Suprapubic skin (tissue), 4 donors: ENCODE results near the gene BORCS5. TPM values are rescaled to one million over a fixed set of nuclear protein-coding genes. Genes with fewer than 3 reads are reported as not detected.
A peak's percentile ranks its signal among the peaks of the same experiment; 100 is the strongest.

Experiments
- DNase-seq, 2 donors: peaks; one replicate each; pipeline ENCODE4 v3.0.0-alpha.2; 2019; ENCODE audit warnings: low spot score in 2 of 2
- H3K27ac ChIP-seq: fragments of 200-600 bp; sonication (generic); one replicate; pipeline ENCODE4 v1.5.1; 2019
- H3K27me3 ChIP-seq: fragments of 200-600 bp; sonication (generic); one replicate; pipeline ENCODE4 v1.5.1; 2019
- H3K36me3 ChIP-seq: fragments of 200-600 bp; sonication (generic); one replicate; pipeline ENCODE4 v1.5.1; 2019
- H3K4me1 ChIP-seq: fragments of 200-600 bp; sonication (generic); one replicate; pipeline ENCODE4 v1.5.1; 2019
- H3K4me3 ChIP-seq: fragments of 200-600 bp; sonication (generic); one replicate; pipeline ENCODE4 v1.5.1; 2019; ENCODE audit warnings: mild to moderate bottlenecking
- H3K9me3 ChIP-seq: fragments of 200-600 bp; sonication (generic); one replicate; pipeline ENCODE4 v1.5.1; 2019
- EP300 ChIP-seq: sonication (generic); formaldehyde crosslinking; IDR thresholded peaks from one replicate; pipeline ENCODE4 v1.6.1; 2017; ENCODE audit warnings: antibody characterized with exemption
- POLR2A ChIP-seq, 2 donors: fragments of 450-650 bp; IDR thresholded peaks; one replicate each; pipeline ENCODE4 v1.6.1; 2017; ENCODE audit warnings: antibody characterized with exemption in 2 of 2, mild to moderate bottlenecking in 2 of 2, moderate library complexity in 2 of 2
- POLR2AphosphoS5 ChIP-seq, 3 donors: sonication (generic); formaldehyde crosslinking; IDR thresholded peaks; one replicate each; pipeline ENCODE4 v1.6.1; 2017; ENCODE audit warnings: antibody characterized with exemption in 3 of 3
- WGBS: methylation state at CpG from one replicate; pipeline ENCODE4 v1.1.5; 2018; 5-methylcytosine and 5-hydroxymethylcytosine counted together
- total RNA-seq, 4 donors: library from RNA; depleted of rRNA; stranded (reverse); fragments of >200 nt; gene quantifications; one replicate each; pipeline ENCODE4 v1.1.0, GENCODE V29; 2016
- TF ChIP-seq, protein P1 (sequence below), 2 donors: fragments of 200-600 bp in 1 of 2; fragments of 450-650 bp in 1 of 2; sonication (generic) in 1 of 2; IDR thresholded peaks; one replicate each; pipeline ENCODE4 v1.5.1; 2016 to 2019; ENCODE audit warnings: antibody characterized with exemption in 2 of 2, mild to moderate bottlenecking in 1 of 2, moderate library complexity in 1 of 2

The BORCS5 gene
- total RNA-seq, 4 donors from 2014 or later, result 11.3 to 51.6 (median 21.0) TPM

DNA sequence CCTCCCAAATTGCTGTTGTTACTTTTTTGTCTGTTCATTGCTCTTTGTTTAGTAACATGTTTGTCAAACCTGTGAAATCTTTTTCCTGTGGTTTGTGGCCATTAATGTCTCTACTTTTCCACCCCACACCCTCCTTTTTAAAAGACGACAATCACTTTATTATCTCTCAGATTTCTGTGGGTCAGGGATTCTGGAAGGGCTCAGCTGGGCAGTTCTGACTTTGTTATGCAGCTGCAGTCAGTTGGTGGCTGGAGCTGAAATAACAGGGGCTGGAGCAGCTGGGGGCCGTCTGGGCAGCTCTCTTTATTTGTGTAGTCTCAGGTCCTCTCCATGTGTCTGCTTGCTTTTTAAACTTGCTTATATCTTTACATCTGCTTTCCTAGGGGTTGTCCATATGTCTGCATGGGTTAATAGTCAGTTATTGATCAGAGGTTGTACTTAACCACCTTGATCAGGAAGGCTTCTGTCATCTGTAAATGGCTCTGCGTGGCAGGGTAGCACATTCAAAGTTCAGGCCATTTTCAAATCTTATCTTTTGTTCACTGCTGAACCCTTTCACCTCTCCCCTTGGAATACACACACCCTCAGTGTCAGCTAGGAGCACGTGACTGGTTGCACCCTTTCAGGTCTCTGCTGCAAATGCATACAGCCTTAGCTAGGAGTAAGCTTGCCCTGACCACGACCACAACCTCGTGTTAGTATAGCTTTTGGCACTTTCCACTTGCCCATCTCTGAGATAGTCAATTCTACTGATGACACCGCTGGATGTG is 27.9 kb downstream of the BORCS5 start:
- Histone ChIP-seq H3K36me3 (no peaks in the 10 kb centered on the region), H3K4me3 (no peak overlapping the region), H3K9me3 (no peaks in the 10 kb centered on the region), H3K4me1 (peaks cover 16% of the 10 kb centered on the region), H3K27ac (no peak overlapping the region), H3K27me3 (no peaks in the 10 kb centered on the region)
- no peak for DNase-seq
- TF ChIP-seq POLR2AphosphoS5 (IDR thresholded peaks at IDR 0.05), result no peak
- no peak for TF ChIP-seq POLR2A (IDR thresholded peaks at IDR 0.05)
- TF ChIP-seq EP300, result no peak
- TF ChIP-seq, protein P1, sequence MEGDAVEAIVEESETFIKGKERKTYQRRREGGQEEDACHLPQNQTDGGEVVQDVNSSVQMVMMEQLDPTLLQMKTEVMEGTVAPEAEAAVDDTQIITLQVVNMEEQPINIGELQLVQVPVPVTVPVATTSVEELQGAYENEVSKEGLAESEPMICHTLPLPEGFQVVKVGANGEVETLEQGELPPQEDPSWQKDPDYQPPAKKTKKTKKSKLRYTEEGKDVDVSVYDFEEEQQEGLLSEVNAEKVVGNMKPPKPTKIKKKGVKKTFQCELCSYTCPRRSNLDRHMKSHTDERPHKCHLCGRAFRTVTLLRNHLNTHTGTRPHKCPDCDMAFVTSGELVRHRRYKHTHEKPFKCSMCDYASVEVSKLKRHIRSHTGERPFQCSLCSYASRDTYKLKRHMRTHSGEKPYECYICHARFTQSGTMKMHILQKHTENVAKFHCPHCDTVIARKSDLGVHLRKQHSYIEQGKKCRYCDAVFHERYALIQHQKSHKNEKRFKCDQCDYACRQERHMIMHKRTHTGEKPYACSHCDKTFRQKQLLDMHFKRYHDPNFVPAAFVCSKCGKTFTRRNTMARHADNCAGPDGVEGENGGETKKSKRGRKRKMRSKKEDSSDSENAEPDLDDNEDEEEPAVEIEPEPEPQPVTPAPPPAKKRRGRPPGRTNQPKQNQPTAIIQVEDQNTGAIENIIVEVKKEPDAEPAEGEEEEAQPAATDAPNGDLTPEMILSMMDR (IDR thresholded peaks at IDR 0.05), result no peak
- WGBS, result 79% methylated on average over 7 of the region's 7 CpGs

DNA sequence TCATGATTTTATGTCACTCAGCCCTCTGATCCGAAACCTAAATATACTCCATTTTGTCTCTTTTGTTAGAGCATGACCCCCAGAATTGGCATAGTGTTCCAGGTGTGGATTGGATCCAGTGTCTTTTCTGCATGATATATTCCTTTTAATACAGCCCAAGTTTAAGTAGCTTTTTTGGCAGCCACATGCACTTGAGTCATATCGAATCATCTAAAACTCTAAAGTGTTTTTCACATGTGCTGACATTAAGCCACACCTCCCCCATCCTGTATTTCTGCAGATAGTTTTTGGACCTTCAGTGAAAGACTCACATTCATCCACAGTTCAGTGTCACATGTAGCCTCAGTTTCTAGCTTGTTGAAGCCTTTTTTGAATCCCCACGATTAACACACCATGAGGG is 30.6 kb downstream of the BORCS5 start:
- H3K36me3 ChIP-seq, result no peaks in the 10 kb centered on the region
- H3K9me3 ChIP-seq, result no peaks in the 10 kb centered on the region
- H3K27me3 ChIP-seq, result no peaks in the 10 kb centered on the region
- TF ChIP-seq POLR2AphosphoS5 (IDR thresholded peaks at IDR 0.05) (no peak), POLR2A (IDR thresholded peaks at IDR 0.05) (no peak), EP300 (no peak)
- TF ChIP-seq, protein P1 (IDR thresholded peaks at IDR 0.05), result no peak
- peaks cover 8% of the 10 kb centered on the region for H3K4me1 ChIP-seq
- no peak overlapping the region for H3K27ac ChIP-seq
- DNase-seq, result no peak
- 55% methylated on average over 3 of the region's 3 CpGs for WGBS
- H3K4me3 ChIP-seq, result no peak overlapping the region

DNA sequence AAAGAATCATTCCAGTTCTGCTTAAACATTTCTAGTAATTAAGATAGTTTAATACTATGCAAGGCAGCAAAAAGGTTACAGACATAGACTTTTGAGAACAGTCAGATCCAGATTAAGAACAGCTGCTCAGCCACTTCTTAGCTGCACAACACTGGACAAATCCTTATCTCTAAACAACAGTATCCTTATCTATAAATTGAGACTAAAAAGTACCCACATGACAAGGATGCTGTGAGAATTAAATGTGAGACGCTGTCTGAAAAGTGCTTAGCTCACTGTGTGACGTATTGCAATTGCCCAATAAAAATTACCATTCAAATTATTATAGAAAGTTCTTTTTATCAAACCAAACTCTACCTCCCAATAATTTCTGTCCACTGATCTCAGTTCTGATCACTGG is 35.5 kb downstream of the BORCS5 start:
- WGBS, result 79% methylated on average over 2 of the region's 2 CpGs
- Histone ChIP-seq H3K27me3 (no peaks in the 10 kb centered on the region), H3K36me3 (no peaks in the 10 kb centered on the region), H3K27ac (no peak overlapping the region), H3K9me3 (no peaks in the 10 kb centered on the region), H3K4me1 (peaks cover 5% of the 10 kb centered on the region), H3K4me3 (no peak overlapping the region)
- no peak for DNase-seq
- TF ChIP-seq POLR2AphosphoS5 (IDR thresholded peaks at IDR 0.05), result no peak

DNA sequence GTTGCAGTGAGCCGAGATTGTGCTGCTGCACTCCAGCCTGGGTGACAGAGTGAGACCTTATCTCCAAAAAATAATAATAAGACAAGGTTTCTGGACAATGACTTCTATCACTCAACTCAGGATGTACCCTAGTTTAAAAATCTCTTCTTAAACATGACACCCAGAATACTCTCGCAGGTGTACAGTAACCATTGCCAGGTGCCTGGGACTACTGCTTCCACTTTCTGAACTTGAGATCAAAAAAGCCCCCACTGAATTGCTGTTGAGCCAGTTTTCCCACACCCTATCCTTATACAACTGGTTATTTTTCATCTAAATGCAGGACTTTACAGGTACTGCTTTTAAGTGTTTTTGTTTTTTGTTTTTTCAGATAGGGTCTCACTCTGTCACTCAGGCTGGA is 36.3 kb downstream of the BORCS5 start:
- H3K9me3 ChIP-seq, result no peaks in the 10 kb centered on the region
- H3K4me3 ChIP-seq, result no peak overlapping the region
- peaks cover 6% of the 10 kb centered on the region for H3K4me1 ChIP-seq
- no peak overlapping the region for H3K27ac ChIP-seq
- WGBS, result 87% methylated on average over 2 of the region's 2 CpGs
- no peak for DNase-seq
- no peaks in the 10 kb centered on the region for H3K36me3 ChIP-seq
- TF ChIP-seq, protein P1 (IDR thresholded peaks at IDR 0.05), result no peak
- TF ChIP-seq POLR2A (IDR thresholded peaks at IDR 0.05) (no peak), EP300 (no peak), POLR2AphosphoS5 (IDR thresholded peaks at IDR 0.05) (no peak)
- no peaks in the 10 kb centered on the region for H3K27me3 ChIP-seq

DNA sequence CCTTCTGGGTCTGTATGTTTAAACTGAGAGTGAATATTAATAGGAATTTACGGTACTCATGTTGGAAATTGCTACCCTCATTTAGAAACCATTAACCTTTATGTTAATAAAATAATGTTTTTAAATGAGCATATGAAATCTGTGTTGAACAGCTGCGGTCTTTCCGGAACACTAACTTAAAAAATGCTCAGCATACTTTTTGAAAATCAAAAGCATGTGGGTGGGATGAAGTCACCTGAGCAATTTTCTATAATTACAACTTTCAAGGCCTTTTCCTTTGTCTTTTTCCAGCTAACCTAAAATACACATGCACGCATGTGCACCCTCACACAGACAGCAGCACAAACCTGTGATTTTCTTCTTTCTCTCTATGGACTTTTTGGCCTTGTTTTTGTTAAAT is 39.8 kb downstream of the BORCS5 start:
- peaks cover 13% of the 10 kb centered on the region for H3K4me1 ChIP-seq
- no peaks in the 10 kb centered on the region for H3K9me3 ChIP-seq
- DNase-seq, result no peak
- 86% methylated on average over 4 of the region's 4 CpGs for WGBS
- H3K27me3 ChIP-seq, result no peaks in the 10 kb centered on the region
- H3K4me3 ChIP-seq, result no peak overlapping the region
- no peaks in the 10 kb centered on the region for H3K36me3 ChIP-seq
- no peak overlapping the region for H3K27ac ChIP-seq
- TF ChIP-seq EP300 (no peak), POLR2AphosphoS5 (IDR thresholded peaks at IDR 0.05) (no peak), POLR2A (IDR thresholded peaks at IDR 0.05) (no peak)
- TF ChIP-seq, protein P1 (IDR thresholded peaks at IDR 0.05), result no peak

DNA sequence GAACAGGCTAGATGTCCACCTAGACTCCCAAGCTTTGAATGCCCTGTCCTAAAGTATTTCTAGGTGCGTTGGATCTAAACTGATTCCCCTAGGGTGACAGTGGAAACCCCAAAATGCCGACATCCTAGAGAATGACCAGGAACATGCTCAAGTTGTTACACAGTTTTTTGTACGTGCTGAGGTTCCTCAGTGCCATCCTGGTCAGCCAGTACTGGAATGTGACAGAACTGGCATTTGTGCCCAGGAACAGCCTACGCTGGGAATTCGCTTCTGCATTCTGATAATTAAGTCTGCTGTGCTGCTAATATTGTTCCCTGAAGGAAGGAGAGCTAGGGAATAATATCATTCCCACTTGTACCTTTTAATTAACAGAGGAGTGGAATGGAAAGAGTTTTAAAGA is 40.3 kb downstream of the BORCS5 start:
- 83% methylated on average over 5 of the region's 5 CpGs for WGBS

More for the DNA sequence above, 40.3 kb downstream of the BORCS5 start:
- Histone ChIP-seq H3K4me3 (no peak overlapping the region), H3K9me3 (no peaks in the 10 kb centered on the region), H3K27me3 (no peaks in the 10 kb centered on the region), H3K4me1 (peaks cover 13% of the 10 kb centered on the region), H3K27ac (peak overlapping the region; percentile 77), H3K36me3 (no peaks in the 10 kb centered on the region)
- no peak for DNase-seq
- TF ChIP-seq EP300 (no peak), POLR2A (IDR thresholded peaks at IDR 0.05) (no peak), POLR2AphosphoS5 (IDR thresholded peaks at IDR 0.05) (no peak)
- TF ChIP-seq, protein P1 (IDR thresholded peaks at IDR 0.05), result no peak
